ENCODE results near the gene MAPK8IP2. TPM values are rescaled to one million over a fixed set of nuclear protein-coding genes. Genes with fewer than 3 reads are reported as not detected.
A peak's percentile ranks its signal among the peaks of the same experiment; 100 is the strongest.

MAPK8IP2 gene
- total and polyA plus RNA-seq, 10 of the 15 experiments (the other 5 are each of a cell fraction or from before 2014, with no cell fraction given), result 0.01 to 0.13 (median 0.06) TPM; not detected in 4

DNA sequence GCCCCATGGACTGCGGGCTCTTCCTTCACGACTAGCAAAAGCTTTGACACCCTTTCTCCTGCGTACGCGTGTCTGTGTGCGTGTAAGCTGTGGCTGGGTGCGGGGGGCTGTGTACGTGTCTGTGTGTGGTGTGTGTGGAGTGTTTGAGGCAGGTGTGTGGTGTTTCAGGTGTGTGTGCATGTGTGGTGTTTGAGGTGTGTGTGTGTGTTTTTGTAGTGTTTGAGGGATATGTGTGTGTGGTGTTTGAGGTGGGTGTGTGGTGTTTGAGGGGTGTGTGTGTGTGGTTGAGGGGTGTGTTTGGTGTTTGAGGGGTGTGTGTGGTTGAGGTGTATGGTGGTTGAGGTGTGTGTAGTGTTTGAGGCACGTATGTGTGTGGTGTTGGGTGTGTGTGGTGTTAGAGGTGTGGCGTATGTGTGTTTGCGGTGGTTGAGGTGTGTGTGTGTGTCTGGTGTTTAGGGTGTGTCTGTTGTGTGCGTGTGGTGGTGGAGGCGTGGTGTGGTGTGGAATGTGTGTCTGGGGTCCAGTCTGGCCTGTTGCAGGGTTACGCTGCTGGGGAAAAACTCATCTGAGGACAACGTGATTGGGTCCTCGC is 28.0 kb downstream of the MAPK8IP2 start (continued):
- TF ChIP-seq, protein P1, sequence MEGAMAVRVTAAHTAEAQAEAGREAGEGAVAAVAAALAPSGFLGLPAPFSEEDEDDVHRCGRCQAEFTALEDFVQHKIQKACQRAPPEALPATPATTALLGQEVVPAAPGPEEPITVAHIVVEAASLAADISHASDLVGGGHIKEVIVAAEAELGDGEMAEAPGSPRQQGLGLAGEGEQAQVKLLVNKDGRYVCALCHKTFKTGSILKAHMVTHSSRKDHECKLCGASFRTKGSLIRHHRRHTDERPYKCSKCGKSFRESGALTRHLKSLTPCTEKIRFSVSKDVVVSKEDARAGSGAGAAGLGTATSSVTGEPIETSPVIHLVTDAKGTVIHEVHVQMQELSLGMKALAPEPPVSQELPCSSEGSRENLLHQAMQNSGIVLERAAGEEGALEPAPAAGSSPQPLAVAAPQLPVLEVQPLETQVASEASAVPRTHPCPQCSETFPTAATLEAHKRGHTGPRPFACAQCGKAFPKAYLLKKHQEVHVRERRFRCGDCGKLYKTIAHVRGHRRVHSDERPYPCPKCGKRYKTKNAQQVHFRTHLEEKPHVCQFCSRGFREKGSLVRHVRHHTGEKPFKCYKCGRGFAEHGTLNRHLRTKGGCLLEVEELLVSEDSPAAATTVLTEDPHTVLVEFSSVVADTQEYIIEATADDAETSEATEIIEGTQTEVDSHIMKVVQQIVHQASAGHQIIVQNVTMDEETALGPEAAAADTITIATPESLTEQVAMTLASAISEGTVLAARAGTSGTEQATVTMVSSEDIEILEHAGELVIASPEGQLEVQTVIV (IDR thresholded peaks at IDR 0.05; ENCODE audit: borderline replicate concordance, partially characterized antibody), result peak; percentile 57
- TF ChIP-seq WRNIP1 (IDR thresholded peaks at IDR 0.05; ENCODE audit: borderline replicate concordance, low read depth, low read length), result no peak
- TF ChIP-seq TCF3 (IDR thresholded peaks at IDR 0.05; ENCODE audit: borderline replicate concordance, insufficient read depth, low read depth, low read length), result no peak
- peak; percentile 95 for TF ChIP-seq MLLT1 (IDR thresholded peaks at IDR 0.05)
- no peak for TF ChIP-seq SMARCA5 (IDR thresholded peaks at IDR 0.05)
- TF ChIP-seq GATAD2B (conservative IDR thresholded peaks at IDR 0.05; ENCODE audit: low read depth), result no peak
- TF ChIP-seq KAT2A (conservative IDR thresholded peaks at IDR 0.05; ENCODE audit: control insufficient read depth, low read depth, low read length), result no peak
- peak; percentile 59 for TF ChIP-seq MTA2 (IDR thresholded peaks at IDR 0.05; ENCODE audit: low read depth)
- TF ChIP-seq ATF7 (IDR thresholded peaks at IDR 0.05; ENCODE audit: low read depth), result 0 out of 2 replicates have a peak, but pooled peaks have one; percentile 17
- TF ChIP-seq NFIC (IDR thresholded peaks at IDR 0.05; ENCODE audit: low read depth, low read length), result no peak
- TF ChIP-seq EP300 (IDR thresholded peaks at IDR 0.05; ENCODE audit: borderline replicate concordance in 1 of 2, control insufficient read depth in 1 of 2, low read depth in 2 of 2, low read length in 2 of 2), result no peak
- TF ChIP-seq, protein P2, sequence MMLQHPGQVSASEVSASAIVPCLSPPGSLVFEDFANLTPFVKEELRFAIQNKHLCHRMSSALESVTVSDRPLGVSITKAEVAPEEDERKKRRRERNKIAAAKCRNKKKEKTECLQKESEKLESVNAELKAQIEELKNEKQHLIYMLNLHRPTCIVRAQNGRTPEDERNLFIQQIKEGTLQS (IDR thresholded peaks at IDR 0.05; ENCODE audit: borderline replicate concordance, extremely low read depth, low read depth, low read length), result no peak
- no peak for TF ChIP-seq BCL3 (IDR thresholded peaks at IDR 0.05; ENCODE audit: borderline replicate concordance, insufficient read depth, low read depth, low read length, poor library complexity, severe bottlenecking)
- TF ChIP-seq, protein P3, sequence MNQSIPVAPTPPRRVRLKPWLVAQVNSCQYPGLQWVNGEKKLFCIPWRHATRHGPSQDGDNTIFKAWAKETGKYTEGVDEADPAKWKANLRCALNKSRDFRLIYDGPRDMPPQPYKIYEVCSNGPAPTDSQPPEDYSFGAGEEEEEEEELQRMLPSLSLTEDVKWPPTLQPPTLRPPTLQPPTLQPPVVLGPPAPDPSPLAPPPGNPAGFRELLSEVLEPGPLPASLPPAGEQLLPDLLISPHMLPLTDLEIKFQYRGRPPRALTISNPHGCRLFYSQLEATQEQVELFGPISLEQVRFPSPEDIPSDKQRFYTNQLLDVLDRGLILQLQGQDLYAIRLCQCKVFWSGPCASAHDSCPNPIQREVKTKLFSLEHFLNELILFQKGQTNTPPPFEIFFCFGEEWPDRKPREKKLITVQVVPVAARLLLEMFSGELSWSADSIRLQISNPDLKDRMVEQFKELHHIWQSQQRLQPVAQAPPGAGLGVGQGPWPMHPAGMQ (IDR thresholded peaks at IDR 0.05; ENCODE audit: borderline replicate concordance), result peak; percentile 68
- TF ChIP-seq HDGF (IDR thresholded peaks at IDR 0.05), result peak; percentile 99
- TF ChIP-seq BMI1 (IDR thresholded peaks at IDR 0.05; ENCODE audit: borderline replicate concordance), result peak; percentile 26; the same call in 1 of the 2 replicates
